Nephron progenitor cell (in vitro differentiated cells): ENCODE data around the gene INPP5A.
"Not testable (repeated sequence)": the region's sequence is repeated elsewhere in the genome, so short reads cannot be mapped to it uniquely, and the experiment has no call there.

Experiments used
- DNase-seq: peaks from one replicate; pipeline ENCODE4 v3.0.0; 2021
- H3K27ac Mint-ChIP-seq: 2 replicates; pipeline ENCODE4 v1.8.0; 2021; ENCODE audit warnings: mild to moderate bottlenecking, moderate library complexity, mixed read lengths
- H3K27me3 Mint-ChIP-seq: 2 replicates; pipeline ENCODE4 v1.8.0; 2021; ENCODE audit warnings: mild to moderate bottlenecking, low read depth, mixed read lengths; ENCODE audit not compliant: poor library complexity
- H3K36me3 Mint-ChIP-seq: 2 replicates; pipeline ENCODE4 v1.8.0; 2021; ENCODE audit warnings: low read depth, mixed read lengths
- H3K4me1 Mint-ChIP-seq: 2 replicates; pipeline ENCODE4 v1.8.0; 2021; ENCODE audit warnings: mixed read lengths
- H3K4me3 Mint-ChIP-seq: 2 replicates; pipeline ENCODE4 v1.8.0; 2021; ENCODE audit warnings: mild to moderate bottlenecking, moderate library complexity, mixed read lengths
- H3K9me3 Mint-ChIP-seq: 2 replicates; pipeline ENCODE4 v1.8.0; 2021; ENCODE audit warnings: mild to moderate bottlenecking, moderate library complexity, mixed read lengths
- CTCF ChIP-seq: fragments of 200-600 bp; sonication (generic); IDR thresholded peaks from 2 replicates; pipeline ENCODE4 v1.5.0; 2021; ENCODE audit warnings: antibody characterized with exemption

INPP5A gene

DNA sequence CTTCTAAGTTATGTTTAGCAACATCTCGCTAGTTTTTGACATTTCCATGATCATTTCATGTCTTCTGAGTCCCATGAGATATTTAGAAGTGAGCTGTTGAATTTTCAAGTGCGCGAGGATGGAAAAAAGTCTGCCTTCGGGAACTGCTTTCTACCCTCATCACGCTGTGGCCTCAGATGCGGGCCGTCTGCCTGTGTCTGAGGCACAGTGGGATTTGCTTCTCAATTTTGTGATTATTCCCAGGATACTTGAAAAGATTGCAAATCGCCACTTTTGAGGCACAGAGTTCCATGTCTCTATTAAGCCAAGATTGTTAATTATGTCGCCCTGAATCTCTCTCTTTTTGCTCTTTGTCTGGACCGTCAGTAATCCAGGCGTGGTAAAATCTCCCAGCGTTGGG is 279.1 kb downstream of the INPP5A start:
- TF ChIP-seq CTCF, result no peak
- peaks cover 9% of the 10 kb centered on the region for H3K36me3 Mint-ChIP-seq
- H3K4me3 Mint-ChIP-seq, result no peak overlapping the region
- peaks cover 9% of the 10 kb centered on the region for H3K4me1 Mint-ChIP-seq
- peak overlapping the region; percentile 64 for H3K27ac Mint-ChIP-seq
- H3K27me3 Mint-ChIP-seq, result peaks cover 37% of the 10 kb centered on the region
- H3K9me3 Mint-ChIP-seq, result peaks cover 15% of the 10 kb centered on the region
- no peak for DNase-seq

- Mint-ChIP-seq H3K36me3 (peaks cover 9% of the 10 kb centered on the region), H3K27ac (no peak overlapping the region), H3K9me3 (peaks cover 15% of the 10 kb centered on the region), H3K4me1 (peaks cover 9% of the 10 kb centered on the region), H3K27me3 (peaks cover 37% of the 10 kb centered on the region), H3K4me3 (no peak overlapping the region)
- TF ChIP-seq CTCF, result no peak
- no peak for DNase-seq
Measured at GRCh38 chr10:132817701-132818211, 280.2 kb downstream of the INPP5A start.

- peaks cover 30% of the 10 kb centered on the region for H3K27me3 Mint-ChIP-seq
- peaks cover 15% of the 10 kb centered on the region for H3K9me3 Mint-ChIP-seq
- H3K36me3 Mint-ChIP-seq, result peaks cover 9% of the 10 kb centered on the region
- peaks cover 9% of the 10 kb centered on the region for H3K4me1 Mint-ChIP-seq
- DNase-seq, result no peak
- no peak for TF ChIP-seq CTCF
- no peak overlapping the region for H3K27ac Mint-ChIP-seq
- H3K4me3 Mint-ChIP-seq, result no peak overlapping the region
Measured at GRCh38 chr10:132820056-132820455, 282.5 kb downstream of the INPP5A start.

GRCh38 chr10:132825783-132826523 is 288.4 kb downstream of the INPP5A start:
- H3K4me3 Mint-ChIP-seq, H3K4me1 Mint-ChIP-seq, H3K27ac Mint-ChIP-seq, DNase-seq, H3K36me3 Mint-ChIP-seq: not testable (repeated sequence)
- peaks cover 32% of the 10 kb centered on the region for H3K9me3 Mint-ChIP-seq
- H3K27me3 Mint-ChIP-seq, result peaks cover 23% of the 10 kb centered on the region

DNA sequence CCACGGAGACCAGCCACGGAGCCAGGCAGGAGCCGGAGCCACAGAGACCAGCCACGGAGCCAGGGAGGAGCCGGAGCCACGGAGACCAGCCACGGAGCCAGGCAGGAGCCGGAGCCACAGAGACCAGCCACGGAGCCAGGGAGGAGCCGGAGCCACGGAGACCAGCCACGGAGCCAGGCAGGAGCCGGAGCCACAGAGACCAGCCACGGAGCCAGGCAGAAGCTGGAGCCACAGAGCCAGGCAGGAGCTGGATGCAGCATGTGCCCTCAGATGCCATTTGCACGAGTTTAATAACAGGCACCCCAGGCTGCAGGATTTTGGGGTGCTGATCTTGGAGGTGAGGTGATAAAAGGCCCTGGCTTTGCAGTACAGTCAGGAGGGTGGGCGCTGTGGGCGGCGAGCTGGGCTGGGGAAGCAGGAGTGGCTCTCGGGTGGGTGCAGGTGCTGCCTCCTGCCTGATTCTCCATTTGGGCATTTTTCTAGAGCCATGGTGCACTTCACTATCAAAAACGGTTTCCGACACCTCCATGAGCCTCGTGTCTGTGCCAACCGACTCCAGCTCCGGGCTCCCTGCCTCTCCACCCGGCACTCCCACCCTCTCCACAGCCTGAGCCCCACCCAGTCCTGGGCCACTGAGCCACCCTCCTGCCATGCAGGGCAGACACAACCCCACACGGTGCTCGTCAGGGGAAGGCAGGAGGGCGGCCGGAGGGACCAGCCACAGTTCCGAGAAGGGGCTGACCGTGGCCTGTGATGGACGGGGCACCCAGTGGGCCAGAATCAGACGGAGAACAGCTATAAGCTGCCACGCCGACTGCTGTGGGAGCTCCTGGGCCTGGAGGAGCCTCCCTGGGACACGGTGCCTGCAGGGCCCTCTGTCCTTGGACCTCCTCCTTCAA is 289.2 kb downstream of the INPP5A start:
- no peaks in the 10 kb centered on the region for H3K4me1 Mint-ChIP-seq
- no peak overlapping the region for H3K27ac Mint-ChIP-seq

More for the DNA sequence above, 289.2 kb downstream of the INPP5A start:
- no peak for TF ChIP-seq CTCF
- DNase-seq, result no peak
- H3K27me3 Mint-ChIP-seq, result peaks cover 32% of the 10 kb centered on the region
- peaks cover 32% of the 10 kb centered on the region for H3K9me3 Mint-ChIP-seq
- H3K4me3 Mint-ChIP-seq, result no peak overlapping the region
- peaks cover 7% of the 10 kb centered on the region for H3K36me3 Mint-ChIP-seq
